Nephron progenitor cell (in vitro differentiated cells): ENCODE data around the gene FIGLA.

Experiments used
- DNase-seq: peaks from one replicate; pipeline ENCODE4 v3.0.0; 2021
- H3K27ac Mint-ChIP-seq: 2 replicates; pipeline ENCODE4 v1.8.0; 2021; ENCODE audit warnings: mild to moderate bottlenecking, moderate library complexity, mixed read lengths
- H3K27me3 Mint-ChIP-seq: 2 replicates; pipeline ENCODE4 v1.8.0; 2021; ENCODE audit warnings: mild to moderate bottlenecking, low read depth, mixed read lengths; ENCODE audit not compliant: poor library complexity
- H3K36me3 Mint-ChIP-seq: 2 replicates; pipeline ENCODE4 v1.8.0; 2021; ENCODE audit warnings: low read depth, mixed read lengths
- H3K4me1 Mint-ChIP-seq: 2 replicates; pipeline ENCODE4 v1.8.0; 2021; ENCODE audit warnings: mixed read lengths
- H3K4me3 Mint-ChIP-seq: 2 replicates; pipeline ENCODE4 v1.8.0; 2021; ENCODE audit warnings: mild to moderate bottlenecking, moderate library complexity, mixed read lengths
- H3K9me3 Mint-ChIP-seq: 2 replicates; pipeline ENCODE4 v1.8.0; 2021; ENCODE audit warnings: mild to moderate bottlenecking, moderate library complexity, mixed read lengths
- CTCF ChIP-seq: fragments of 200-600 bp; sonication (generic); IDR thresholded peaks from 2 replicates; pipeline ENCODE4 v1.5.0; 2021; ENCODE audit warnings: antibody characterized with exemption

The FIGLA gene

GRCh38 chr2:70784320-70784719, 6.1 kb downstream of the FIGLA start:
- no peak overlapping the region for H3K4me3 Mint-ChIP-seq
- no peak for DNase-seq
- peaks cover 4% of the 10 kb centered on the region for H3K4me1 Mint-ChIP-seq
- H3K27me3 Mint-ChIP-seq, result peaks cover 44% of the 10 kb centered on the region
- no peaks in the 10 kb centered on the region for H3K9me3 Mint-ChIP-seq
- TF ChIP-seq CTCF, result no peak
- H3K27ac Mint-ChIP-seq, result no peak overlapping the region
- no peaks in the 10 kb centered on the region for H3K36me3 Mint-ChIP-seq

- DNase-seq, result no peak
- Mint-ChIP-seq H3K36me3 (no peaks in the 10 kb centered on the region), H3K4me3 (no peak overlapping the region), H3K9me3 (no peaks in the 10 kb centered on the region), H3K27ac (no peak overlapping the region), H3K4me1 (peaks cover under 1% of the 10 kb centered on the region), H3K27me3 (peaks cover 15% of the 10 kb centered on the region)
- TF ChIP-seq CTCF, result no peak
Measured at GRCh38 chr2:70779911-70780545, 10.4 kb downstream of the FIGLA start.

GRCh38 chr2:70779491-70779890, 11.0 kb downstream of the FIGLA start:
- no peak for DNase-seq
- Mint-ChIP-seq H3K9me3 (no peaks in the 10 kb centered on the region), H3K36me3 (no peaks in the 10 kb centered on the region), H3K27ac (no peak overlapping the region), H3K4me1 (no peaks in the 10 kb centered on the region), H3K27me3 (peaks cover 18% of the 10 kb centered on the region), H3K4me3 (no peak overlapping the region)
- TF ChIP-seq CTCF, result no peak

- Mint-ChIP-seq H3K4me3 (no peak overlapping the region), H3K27me3 (peaks cover 19% of the 10 kb centered on the region), H3K36me3 (no peaks in the 10 kb centered on the region), H3K4me1 (no peaks in the 10 kb centered on the region), H3K9me3 (no peaks in the 10 kb centered on the region), H3K27ac (no peak overlapping the region)
- no peak for TF ChIP-seq CTCF
- no peak for DNase-seq
Measured at GRCh38 chr2:70778676-70779075, 11.8 kb downstream of the FIGLA start.

GRCh38 chr2:70777450-70777849, 13.0 kb downstream of the FIGLA start:
- no peak for DNase-seq
- no peak for TF ChIP-seq CTCF
- peaks cover 27% of the 10 kb centered on the region for H3K27me3 Mint-ChIP-seq
- no peaks in the 10 kb centered on the region for H3K4me1 Mint-ChIP-seq
- H3K36me3 Mint-ChIP-seq, result no peaks in the 10 kb centered on the region
- no peaks in the 10 kb centered on the region for H3K9me3 Mint-ChIP-seq
- H3K4me3 Mint-ChIP-seq, result no peak overlapping the region
- no peak overlapping the region for H3K27ac Mint-ChIP-seq

- Mint-ChIP-seq H3K27ac (no peak overlapping the region), H3K36me3 (no peaks in the 10 kb centered on the region), H3K27me3 (peaks cover 27% of the 10 kb centered on the region), H3K9me3 (no peaks in the 10 kb centered on the region), H3K4me3 (no peak overlapping the region), H3K4me1 (no peaks in the 10 kb centered on the region)
- TF ChIP-seq CTCF, result no peak
- DNase-seq, result no peak
Measured at GRCh38 chr2:70776266-70776665, 14.2 kb downstream of the FIGLA start.
